ENCODE data around the gene RYR3. TPM values are rescaled to one million over a fixed set of nuclear protein-coding genes. Genes with fewer than 3 reads are reported as not detected.

RYR3 gene
- total RNA-seq, 1 donor from 2014 or later: 0.75 TPM

DNA sequence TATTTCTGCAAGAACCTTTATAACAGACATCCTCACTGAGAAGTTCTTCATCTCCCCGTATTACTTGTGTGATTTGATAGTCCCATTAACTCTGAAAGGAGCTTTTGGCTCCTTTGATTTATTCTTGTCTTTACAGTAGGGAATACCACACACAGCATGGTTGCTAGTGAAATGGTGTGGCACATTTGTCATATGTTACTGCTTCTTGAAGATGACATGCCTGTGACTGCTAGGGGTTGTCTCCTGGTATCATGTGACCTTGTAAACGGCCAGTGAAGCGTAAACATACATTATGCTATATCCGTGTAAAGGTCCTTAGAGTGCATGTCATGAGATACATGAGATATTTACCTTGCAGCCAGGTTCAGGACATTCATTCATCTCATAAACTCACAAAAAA is 197.9 kb downstream of the RYR3 start:
- TF ChIP-seq, protein P1, sequence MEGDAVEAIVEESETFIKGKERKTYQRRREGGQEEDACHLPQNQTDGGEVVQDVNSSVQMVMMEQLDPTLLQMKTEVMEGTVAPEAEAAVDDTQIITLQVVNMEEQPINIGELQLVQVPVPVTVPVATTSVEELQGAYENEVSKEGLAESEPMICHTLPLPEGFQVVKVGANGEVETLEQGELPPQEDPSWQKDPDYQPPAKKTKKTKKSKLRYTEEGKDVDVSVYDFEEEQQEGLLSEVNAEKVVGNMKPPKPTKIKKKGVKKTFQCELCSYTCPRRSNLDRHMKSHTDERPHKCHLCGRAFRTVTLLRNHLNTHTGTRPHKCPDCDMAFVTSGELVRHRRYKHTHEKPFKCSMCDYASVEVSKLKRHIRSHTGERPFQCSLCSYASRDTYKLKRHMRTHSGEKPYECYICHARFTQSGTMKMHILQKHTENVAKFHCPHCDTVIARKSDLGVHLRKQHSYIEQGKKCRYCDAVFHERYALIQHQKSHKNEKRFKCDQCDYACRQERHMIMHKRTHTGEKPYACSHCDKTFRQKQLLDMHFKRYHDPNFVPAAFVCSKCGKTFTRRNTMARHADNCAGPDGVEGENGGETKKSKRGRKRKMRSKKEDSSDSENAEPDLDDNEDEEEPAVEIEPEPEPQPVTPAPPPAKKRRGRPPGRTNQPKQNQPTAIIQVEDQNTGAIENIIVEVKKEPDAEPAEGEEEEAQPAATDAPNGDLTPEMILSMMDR (conservative IDR thresholded peaks at IDR 0.05; ENCODE audit: low read depth, low read length): no peak
- no peak for DNase-seq (ENCODE audit: low read depth)
- H3K4me3 ChIP-seq (ENCODE audit: low read depth, low read length): no peak overlapping the region

DNA sequence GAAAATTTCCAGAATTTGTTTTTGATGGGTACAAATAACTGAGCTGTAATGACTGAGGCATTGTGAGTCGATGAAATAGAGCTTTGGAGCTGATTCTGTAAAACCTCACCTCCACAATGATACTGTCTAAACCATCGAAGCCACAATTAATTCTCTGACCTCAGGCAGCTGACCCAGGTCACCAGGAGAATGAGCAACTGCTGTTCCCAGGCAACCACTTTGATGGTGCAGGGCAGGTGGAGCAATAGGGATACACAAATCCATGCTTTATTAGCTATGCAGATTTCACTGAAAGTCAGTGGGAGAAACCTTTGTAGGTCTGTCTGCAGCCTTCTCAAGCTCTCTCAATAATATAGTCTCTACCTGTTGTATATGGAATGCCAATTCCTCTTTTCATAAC is 204.4 kb downstream of the RYR3 start:
- DNase-seq (ENCODE audit: low read depth): no peak
- TF ChIP-seq, protein P1 (conservative IDR thresholded peaks at IDR 0.05; ENCODE audit: low read depth, low read length): no peak
- H3K4me3 ChIP-seq (ENCODE audit: low read depth, low read length): no peak overlapping the region

DNA sequence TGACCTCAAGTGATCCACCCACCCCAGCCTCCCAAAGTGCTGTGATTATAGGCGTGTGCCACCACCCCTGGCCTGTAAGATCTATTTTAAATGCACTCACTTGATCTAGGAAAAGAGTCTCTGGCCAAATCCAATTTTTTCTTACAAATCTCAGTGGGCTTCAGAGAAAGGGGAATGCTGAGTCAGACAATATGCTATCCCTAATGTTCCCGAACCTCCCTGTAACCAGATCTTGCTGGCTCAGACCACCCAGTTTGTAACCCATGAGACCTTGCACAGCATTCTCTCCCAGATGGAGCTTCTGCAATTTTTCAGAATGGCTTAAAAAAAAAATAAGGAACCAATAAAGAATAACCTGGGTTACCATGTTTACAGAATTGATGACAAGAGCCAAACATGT is 205.8 kb downstream of the RYR3 start:
- H3K4me3 ChIP-seq (ENCODE audit: low read depth, low read length): no peak overlapping the region
- TF ChIP-seq, protein P1 (conservative IDR thresholded peaks at IDR 0.05; ENCODE audit: low read depth, low read length): no peak
- no peak for DNase-seq (ENCODE audit: low read depth)

DNA sequence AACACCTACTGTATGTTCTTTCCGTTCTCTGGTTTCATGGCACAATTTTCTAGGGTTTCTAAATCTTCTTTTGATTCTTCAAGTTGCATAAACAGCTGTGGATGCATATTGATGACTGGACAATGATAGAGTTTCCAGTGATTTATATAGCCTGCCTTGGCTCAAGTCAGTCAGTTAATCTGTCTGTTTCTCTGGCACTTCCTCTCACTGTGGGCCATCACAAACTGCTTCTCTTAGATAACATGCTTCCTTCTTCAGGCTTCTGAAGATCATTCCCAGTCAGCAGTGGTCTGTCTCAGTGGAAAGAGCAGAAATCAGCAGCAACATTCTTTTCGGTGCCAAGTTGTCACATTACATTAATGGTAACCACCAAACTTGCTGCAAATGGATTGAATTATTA is 207.2 kb downstream of the RYR3 start:
- TF ChIP-seq, protein P1 (conservative IDR thresholded peaks at IDR 0.05; ENCODE audit: low read depth, low read length): no peak
- DNase-seq (ENCODE audit: low read depth): no peak
- H3K4me3 ChIP-seq (ENCODE audit: low read depth, low read length): no peak overlapping the region

DNA sequence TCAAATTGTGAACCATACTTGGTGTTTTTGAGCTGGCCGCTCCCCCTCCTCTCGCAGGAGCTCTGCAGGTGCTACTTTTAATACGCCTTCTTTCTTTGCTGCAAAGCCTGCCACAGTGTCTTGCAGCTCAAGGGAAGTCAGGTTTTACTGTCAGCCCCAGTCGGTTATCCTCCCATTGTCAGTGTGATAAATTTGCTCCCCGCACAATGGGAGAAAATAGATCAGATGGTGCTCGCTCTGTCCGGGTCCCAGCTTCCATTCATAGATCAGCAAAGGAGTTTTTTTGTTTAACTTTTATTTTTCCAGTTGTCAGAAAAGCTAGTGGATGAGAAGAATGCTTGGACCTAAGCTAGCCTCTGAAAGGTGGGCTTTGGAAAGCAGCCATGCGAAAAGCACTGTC is 207.7 kb downstream of the RYR3 start:
- no peak for DNase-seq (ENCODE audit: low read depth)
- H3K4me3 ChIP-seq (ENCODE audit: low read depth, low read length): no peak overlapping the region
- TF ChIP-seq, protein P1 (conservative IDR thresholded peaks at IDR 0.05; ENCODE audit: low read depth, low read length): no peak

DNA sequence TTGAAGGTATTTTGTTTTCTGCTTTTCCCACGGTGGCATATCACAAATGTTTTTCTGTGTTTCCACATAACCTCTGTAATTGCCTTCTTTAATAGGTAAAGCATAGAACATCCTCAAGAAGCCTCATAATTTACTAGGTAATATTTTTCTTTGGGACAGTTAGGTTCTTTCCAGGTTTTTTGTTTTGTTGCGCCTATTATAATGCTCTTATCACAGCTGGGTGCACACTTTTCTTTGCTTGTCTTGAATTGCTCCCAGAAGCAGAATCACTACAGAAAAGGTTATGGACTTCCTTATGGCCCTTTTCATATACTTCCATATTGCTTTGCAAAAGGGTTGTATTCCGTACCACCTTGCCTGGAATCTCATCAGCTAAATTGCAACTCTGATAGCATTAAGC is 213.5 kb downstream of the RYR3 start:
- H3K4me3 ChIP-seq (ENCODE audit: low read depth, low read length): no peak overlapping the region
- TF ChIP-seq, protein P1 (conservative IDR thresholded peaks at IDR 0.05; ENCODE audit: low read depth, low read length): no peak

DNA sequence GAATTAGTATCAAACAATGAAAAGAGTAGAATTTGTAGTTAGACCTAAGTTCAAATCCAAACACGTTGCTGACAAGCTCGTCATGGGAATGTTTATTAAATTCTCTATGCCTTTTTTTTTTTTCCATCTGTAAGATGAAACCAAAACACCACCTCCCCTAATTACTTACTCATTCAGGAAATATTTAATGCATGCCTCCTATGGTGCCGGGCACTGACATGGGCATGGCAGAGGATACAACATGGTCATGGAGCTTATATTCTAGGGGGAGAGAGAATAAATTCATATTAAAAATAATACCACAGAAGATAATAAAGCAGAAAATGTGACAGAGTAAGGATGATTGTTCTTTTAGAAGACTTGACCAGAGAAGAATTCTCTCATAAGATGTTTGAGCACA is 215.8 kb downstream of the RYR3 start:
- H3K4me3 ChIP-seq (ENCODE audit: low read depth, low read length): no peak overlapping the region
- DNase-seq (ENCODE audit: low read depth): no peak
- TF ChIP-seq, protein P1 (conservative IDR thresholded peaks at IDR 0.05; ENCODE audit: low read depth, low read length): no peak

More for the DNA sequence above, 213.5 kb downstream of the RYR3 start:
- DNase-seq (ENCODE audit: low read depth): no peak

Data from epithelial cell of proximal tubule (primary cell).